Muscle layer of duodenum (tissue), 2 donors: ENCODE results near the gene S100A8.

Experiments used
- H3K27ac ChIP-seq: one replicate; pipeline ENCODE4 v1.7.0; 2013; ENCODE audit warnings: mild to moderate bottlenecking, low read length
- H3K27me3 ChIP-seq: one replicate; pipeline ENCODE4 v1.7.0; 2013; ENCODE audit warnings: low read depth, mild to moderate bottlenecking, control low read depth, low read length
- H3K36me3 ChIP-seq, 2 donors: one replicate each; pipeline ENCODE4 v1.7.0; 2013; ENCODE audit warnings: low read length in 2 of 2, control low read depth in 1 of 2, mild to moderate bottlenecking in 1 of 2; ENCODE audit not compliant: insufficient read depth in 2 of 2, control insufficient read depth in 1 of 2
- H3K4me1 ChIP-seq, 2 donors: one replicate each; pipeline ENCODE4 v1.7.0; 2013; ENCODE audit warnings: low read length in 2 of 2, mild to moderate bottlenecking in 2 of 2, control low read depth in 1 of 2, moderate library complexity in 1 of 2; ENCODE audit not compliant: insufficient read depth in 2 of 2, control insufficient read depth in 1 of 2
- H3K4me3 ChIP-seq, 2 donors: one replicate each; pipeline ENCODE4 v1.7.0; 2013; ENCODE audit warnings: low read length in 2 of 2, low read depth in 1 of 2, mild to moderate bottlenecking in 1 of 2
- H3K9me3 ChIP-seq, 2 donors: one replicate each; pipeline ENCODE4 v1.7.0; 2013; ENCODE audit warnings: low read length in 2 of 2, control low read depth in 1 of 2, mild to moderate bottlenecking in 1 of 2; ENCODE audit not compliant: control insufficient read depth in 1 of 2
- donor health status: healthy.

The S100A8 gene

DNA sequence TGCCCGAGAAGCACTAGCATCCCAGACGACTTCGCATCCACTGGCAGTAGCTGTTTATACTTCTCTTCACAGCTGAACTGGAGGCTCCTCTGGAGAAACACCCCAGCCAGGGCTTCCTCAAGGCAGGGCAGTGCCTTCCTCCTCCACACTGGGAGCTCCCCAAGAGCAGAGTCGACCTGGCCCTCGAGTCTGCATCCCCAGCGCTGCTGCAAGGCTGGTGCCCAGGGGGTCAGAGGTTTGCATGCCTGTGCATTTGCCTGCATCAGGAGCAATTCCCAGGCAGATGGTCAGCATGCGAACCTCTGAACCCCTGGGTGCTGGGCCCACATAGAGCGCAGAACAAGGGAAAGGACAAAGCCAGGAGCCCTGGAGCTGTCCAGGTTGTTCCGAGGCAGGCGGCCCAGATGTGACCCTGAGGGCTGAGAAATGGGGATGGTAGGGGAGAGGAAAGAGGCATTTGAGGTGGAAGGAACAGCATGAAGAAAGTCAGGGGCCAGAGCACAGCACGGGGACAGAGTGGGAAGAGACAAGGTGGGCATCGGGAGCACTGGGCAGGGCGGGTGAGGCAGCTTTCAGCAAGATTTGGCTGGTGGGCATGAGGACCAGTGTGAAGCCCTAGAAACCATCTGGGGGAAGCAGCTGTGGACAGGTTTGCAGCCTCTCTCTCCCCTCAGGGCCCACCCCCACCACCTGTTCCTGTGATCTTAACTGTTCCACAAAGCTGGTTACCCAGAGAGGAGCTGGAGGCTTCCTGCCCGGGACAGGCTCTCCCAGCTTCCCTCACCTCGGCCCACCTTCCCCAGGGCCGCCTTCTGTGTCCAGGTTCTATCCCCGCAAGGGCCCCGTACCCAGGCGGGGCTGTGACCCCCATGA, 6.4 kb upstream of the S100A8 start:
- Histone ChIP-seq H3K4me1 (no peaks in the 10 kb centered on the region), H3K27me3 (no peaks in the 10 kb centered on the region), H3K4me3 (no peak overlapping the region), H3K27ac (no peak overlapping the region), H3K36me3 (no peaks in the 10 kb centered on the region), H3K9me3 (no peaks in the 10 kb centered on the region)

- Histone ChIP-seq H3K36me3 (no peaks in the 10 kb centered on the region), H3K27me3 (no peaks in the 10 kb centered on the region), H3K9me3 (no peaks in the 10 kb centered on the region), H3K4me1 (no peaks in the 10 kb centered on the region), H3K4me3 (no peak overlapping the region), H3K27ac (no peak overlapping the region)
Measured at GRCh38 chr1:153396461-153396860, 5.6 kb upstream of the S100A8 start.

DNA sequence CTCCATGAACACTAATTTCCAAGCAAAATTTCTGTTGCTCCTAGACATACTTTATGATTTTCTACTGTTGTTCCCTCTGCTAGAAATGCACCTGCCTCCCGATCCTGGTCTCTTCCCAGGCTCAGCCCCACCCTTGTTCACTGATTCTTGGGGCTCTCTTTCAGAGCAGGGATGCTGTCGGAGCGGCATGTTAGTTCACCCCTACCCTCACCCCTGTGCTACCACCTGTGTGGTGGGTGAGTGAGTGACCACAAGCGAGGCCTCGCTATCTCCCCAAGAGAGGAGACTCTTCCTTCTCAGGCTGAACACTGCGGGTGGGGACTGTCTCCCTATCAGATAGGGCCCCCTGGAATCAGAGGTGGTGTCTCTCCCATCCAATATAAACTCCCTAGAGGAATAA, 4.9 kb upstream of the S100A8 start:
- H3K4me1 ChIP-seq = no peaks in the 10 kb centered on the region
- no peak overlapping the region for H3K27ac ChIP-seq
- H3K36me3 ChIP-seq = no peaks in the 10 kb centered on the region
- no peaks in the 10 kb centered on the region for H3K9me3 ChIP-seq
- H3K4me3 ChIP-seq = no peak overlapping the region
- no peaks in the 10 kb centered on the region for H3K27me3 ChIP-seq

DNA sequence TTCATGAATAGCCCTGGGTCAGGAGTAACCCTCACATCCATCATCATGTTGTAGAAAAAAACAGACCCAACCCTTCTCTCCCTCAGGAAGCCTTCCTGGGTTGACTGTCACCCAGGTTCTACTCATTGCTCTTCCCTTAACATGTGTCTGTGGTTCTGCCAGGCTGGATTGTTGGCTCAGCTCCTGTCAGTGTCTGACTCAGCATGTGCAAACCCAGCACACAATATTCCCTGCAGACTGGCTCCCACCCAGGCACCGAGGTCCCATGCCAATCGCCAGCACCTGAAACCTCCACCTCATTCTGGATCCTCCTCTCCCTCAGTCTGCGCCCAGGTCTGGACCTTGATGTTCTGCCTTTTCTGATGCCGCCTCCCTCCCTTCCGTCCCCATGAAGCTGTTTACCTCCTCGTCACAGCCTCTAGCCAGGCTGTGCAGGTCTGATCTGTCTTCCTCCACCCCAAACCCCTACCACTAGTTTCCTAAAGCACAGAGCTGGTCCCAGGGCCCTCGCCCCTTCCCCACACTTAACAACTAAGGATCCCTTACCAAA, 4.3 kb upstream of the S100A8 start:
- H3K27ac ChIP-seq = no peak overlapping the region
- no peaks in the 10 kb centered on the region for H3K4me1 ChIP-seq
- H3K36me3 ChIP-seq = no peaks in the 10 kb centered on the region
- no peaks in the 10 kb centered on the region for H3K9me3 ChIP-seq
- H3K4me3 ChIP-seq = no peak overlapping the region
- no peaks in the 10 kb centered on the region for H3K27me3 ChIP-seq

DNA sequence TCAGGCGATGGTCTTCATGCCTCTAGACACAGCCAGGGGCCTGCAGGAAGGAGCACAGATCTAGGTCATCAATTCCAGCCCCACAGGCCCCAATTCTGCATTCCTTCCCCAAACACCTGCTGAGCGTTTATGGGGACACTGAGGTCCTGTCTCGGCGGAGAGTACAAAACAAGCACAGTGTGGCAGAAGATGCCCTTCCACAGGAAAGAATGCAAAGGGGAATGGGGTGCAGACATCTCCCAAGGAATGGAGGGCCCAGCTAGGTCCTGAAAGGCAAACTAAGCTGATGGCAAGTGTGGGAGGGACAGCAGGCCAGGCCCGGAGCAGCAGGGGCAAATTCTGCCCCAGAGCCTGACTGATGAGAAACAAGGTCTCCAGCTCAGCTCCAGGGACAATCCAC, 3.5 kb upstream of the S100A8 start:
- H3K27ac ChIP-seq = no peak overlapping the region
- H3K36me3 ChIP-seq = no peaks in the 10 kb centered on the region
- no peak overlapping the region for H3K4me3 ChIP-seq
- no peaks in the 10 kb centered on the region for H3K27me3 ChIP-seq
- no peaks in the 10 kb centered on the region for H3K4me1 ChIP-seq
- H3K9me3 ChIP-seq = no peaks in the 10 kb centered on the region

- H3K36me3 ChIP-seq = no peaks in the 10 kb centered on the region
- no peaks in the 10 kb centered on the region for H3K27me3 ChIP-seq
- H3K27ac ChIP-seq = no peak overlapping the region
- no peaks in the 10 kb centered on the region for H3K4me1 ChIP-seq
- no peak overlapping the region for H3K4me3 ChIP-seq
- H3K9me3 ChIP-seq = no peaks in the 10 kb centered on the region
Measured at GRCh38 chr1:153393926-153394325, 3.1 kb upstream of the S100A8 start.

GRCh38 chr1:153392822-153393221, 1.9 kb upstream of the S100A8 start:
- Histone ChIP-seq H3K4me1 (no peaks in the 10 kb centered on the region), H3K9me3 (no peaks in the 10 kb centered on the region), H3K36me3 (no peaks in the 10 kb centered on the region), H3K27ac (no peak overlapping the region), H3K4me3 (no peak overlapping the region), H3K27me3 (no peaks in the 10 kb centered on the region)

GRCh38 chr1:153392258-153392657, 1.4 kb upstream of the S100A8 start:
- H3K9me3 ChIP-seq = no peaks in the 10 kb centered on the region
- H3K4me3 ChIP-seq = no peak overlapping the region
- no peaks in the 10 kb centered on the region for H3K4me1 ChIP-seq
- H3K27ac ChIP-seq = no peak overlapping the region
- H3K27me3 ChIP-seq = no peaks in the 10 kb centered on the region
- no peaks in the 10 kb centered on the region for H3K36me3 ChIP-seq

DNA sequence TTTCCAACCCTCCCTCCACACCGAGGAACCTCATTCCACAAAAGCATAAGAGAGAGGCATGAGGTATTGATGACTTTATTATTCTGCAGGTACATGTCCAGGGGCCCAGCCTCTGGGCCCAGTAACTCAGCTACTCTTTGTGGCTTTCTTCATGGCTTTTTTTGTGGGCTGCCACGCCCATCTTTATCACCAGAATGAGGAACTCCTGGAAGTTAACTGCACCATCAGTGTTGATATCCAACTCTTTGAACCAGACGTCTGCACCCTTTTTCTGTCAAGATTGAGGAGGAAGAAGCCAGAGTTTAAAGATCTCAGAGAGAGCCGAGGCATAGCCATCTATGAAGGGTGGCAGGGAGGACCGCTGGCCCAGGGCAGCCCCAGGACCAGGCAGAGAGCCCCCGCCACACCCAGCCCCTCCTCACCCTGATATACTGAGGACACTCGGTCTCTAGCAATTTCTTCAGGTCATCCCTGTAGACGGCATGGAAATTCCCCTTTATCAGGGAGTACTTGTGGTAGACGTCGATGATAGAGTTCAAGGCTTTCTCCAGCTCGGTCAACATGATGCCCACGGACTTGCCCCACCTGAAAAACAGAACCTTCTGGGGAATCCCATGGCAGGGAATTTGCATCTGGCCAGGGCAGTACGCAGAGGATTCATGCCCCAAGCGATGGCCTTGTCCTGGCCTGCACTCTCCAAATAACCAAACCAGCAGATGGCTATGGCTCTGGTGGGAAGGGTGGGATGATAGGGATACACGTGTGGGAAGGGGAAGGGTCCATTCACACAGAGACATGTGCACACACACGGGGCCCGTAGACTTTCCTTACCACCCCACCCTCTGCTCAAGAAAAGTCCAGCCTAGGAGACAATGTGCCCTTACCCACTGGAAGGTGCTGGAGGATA, 647 bp downstream of the S100A8 start:
- Histone ChIP-seq H3K4me1 (no peaks in the 10 kb centered on the region), H3K4me3 (peak overlapping the region in 1 of 2 donors; percentile 1), H3K27ac (no peak overlapping the region), H3K36me3 (no peaks in the 10 kb centered on the region), H3K9me3 (no peaks in the 10 kb centered on the region), H3K27me3 (no peaks in the 10 kb centered on the region)

DNA sequence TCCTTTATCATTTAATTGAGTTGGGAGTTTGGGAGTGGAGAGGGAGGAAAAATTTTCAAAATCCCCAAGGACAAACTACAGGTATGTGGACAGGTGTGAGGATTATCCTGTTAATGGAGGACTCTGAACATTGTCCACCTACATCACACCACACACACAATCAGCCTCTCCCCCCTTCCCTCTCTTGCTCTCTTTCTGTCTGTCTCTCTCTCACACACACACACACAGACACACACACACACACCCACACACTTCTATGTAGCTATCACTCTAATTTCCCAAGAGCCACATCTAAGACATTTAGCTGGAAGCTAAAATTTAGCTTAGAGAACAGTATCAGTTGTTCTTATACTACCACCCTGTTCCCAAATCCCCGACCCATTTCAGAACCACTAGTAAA, 1.5 kb downstream of the S100A8 start:
- Histone ChIP-seq H3K27ac (no peak overlapping the region), H3K9me3 (no peaks in the 10 kb centered on the region), H3K4me1 (no peaks in the 10 kb centered on the region), H3K36me3 (no peaks in the 10 kb centered on the region), H3K4me3 (no peak overlapping the region), H3K27me3 (no peaks in the 10 kb centered on the region)

DNA sequence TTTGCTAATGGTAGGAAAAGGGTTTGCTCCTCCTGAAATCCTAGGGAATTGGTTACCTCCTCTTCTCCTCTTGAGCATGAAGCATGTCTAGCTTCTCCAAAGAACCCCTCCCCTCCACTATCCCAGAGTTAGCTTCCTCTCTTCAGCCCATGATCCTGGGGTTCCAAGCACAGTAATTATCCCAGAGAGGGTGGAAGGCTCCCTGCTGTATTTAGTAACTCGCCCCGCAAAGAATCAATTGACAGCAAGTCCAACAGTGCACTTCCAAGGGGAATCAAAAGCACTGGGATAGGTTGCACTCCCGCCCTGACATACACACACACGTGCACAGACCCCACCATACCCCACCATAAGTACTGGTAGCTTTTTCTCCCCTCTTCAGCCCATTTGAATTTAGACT, 3.1 kb downstream of the S100A8 start:
- Histone ChIP-seq H3K27ac (no peak overlapping the region), H3K9me3 (peaks cover 0 to 2% of the 10 kb centered on the region in 2 donors), H3K36me3 (no peaks in the 10 kb centered on the region), H3K27me3 (no peaks in the 10 kb centered on the region), H3K4me1 (no peaks in the 10 kb centered on the region), H3K4me3 (no peak overlapping the region)
